ENCODE results near the gene STRA8.

STRA8 gene

GRCh38 chr7:135248546-135248945, 14.9 kb downstream of the STRA8 start:
- H3K9me3 ChIP-seq (ENCODE audit: low read length) = no peaks in the 10 kb centered on the region
- no peaks in the 10 kb centered on the region for H3K36me3 ChIP-seq (ENCODE audit: insufficient read depth, low read length)
- no peak overlapping the region for H2AFZ ChIP-seq (ENCODE audit: low read depth, low read length)
- H3K27me3 ChIP-seq (ENCODE audit: insufficient read depth, low read length) = no peaks in the 10 kb centered on the region
- no peak overlapping the region for H3K4me3 ChIP-seq (ENCODE audit: low read length)
- H3K4me1 ChIP-seq (ENCODE audit: insufficient read depth, low read length) = no peaks in the 10 kb centered on the region

GRCh38 chr7:135251496-135252391, 18.1 kb downstream of the STRA8 start:
- H3K36me3 ChIP-seq (ENCODE audit: insufficient read depth, low read length) = no peaks in the 10 kb centered on the region
- H3K4me1 ChIP-seq (ENCODE audit: insufficient read depth, low read length) = no peaks in the 10 kb centered on the region
- no peak overlapping the region for H3K4me3 ChIP-seq (ENCODE audit: low read length)
- H3K27me3 ChIP-seq (ENCODE audit: insufficient read depth, low read length) = peaks cover 3% of the 10 kb centered on the region
- H3K9me3 ChIP-seq (ENCODE audit: low read length) = no peaks in the 10 kb centered on the region
- H2AFZ ChIP-seq (ENCODE audit: low read depth, low read length) = no peak overlapping the region

- Histone ChIP-seq H3K36me3 (ENCODE audit: insufficient read depth, low read length) (no peaks in the 10 kb centered on the region), H2AFZ (ENCODE audit: low read depth, low read length) (no peak overlapping the region), H3K4me3 (ENCODE audit: low read length) (no peak overlapping the region), H3K9me3 (ENCODE audit: low read length) (no peaks in the 10 kb centered on the region), H3K4me1 (ENCODE audit: insufficient read depth, low read length) (no peaks in the 10 kb centered on the region), H3K27me3 (ENCODE audit: insufficient read depth, low read length) (peaks cover 3% of the 10 kb centered on the region)
Observed at GRCh38 chr7:135253851-135254771, 20.5 kb downstream of the STRA8 start.

GRCh38 chr7:135257790-135258189, 24.2 kb downstream of the STRA8 start:
- H2AFZ ChIP-seq (ENCODE audit: low read depth, low read length) = no peak overlapping the region
- H3K9me3 ChIP-seq (ENCODE audit: low read length) = no peaks in the 10 kb centered on the region
- peaks cover 3% of the 10 kb centered on the region for H3K27me3 ChIP-seq (ENCODE audit: insufficient read depth, low read length)
- H3K36me3 ChIP-seq (ENCODE audit: insufficient read depth, low read length) = no peaks in the 10 kb centered on the region
- no peak overlapping the region for H3K4me3 ChIP-seq (ENCODE audit: low read length)
- peaks cover 7% of the 10 kb centered on the region for H3K4me1 ChIP-seq (ENCODE audit: insufficient read depth, low read length)

- Histone ChIP-seq H3K27me3 (ENCODE audit: insufficient read depth, low read length) (peaks cover 3% of the 10 kb centered on the region), H3K36me3 (ENCODE audit: insufficient read depth, low read length) (no peaks in the 10 kb centered on the region), H2AFZ (ENCODE audit: low read depth, low read length) (no peak overlapping the region), H3K9me3 (ENCODE audit: low read length) (no peaks in the 10 kb centered on the region), H3K4me3 (ENCODE audit: low read length) (no peak overlapping the region), H3K4me1 (ENCODE audit: insufficient read depth, low read length) (peaks cover 7% of the 10 kb centered on the region)
Observed at GRCh38 chr7:135258585-135258984, 24.9 kb downstream of the STRA8 start.

- no peak overlapping the region for H2AFZ ChIP-seq (ENCODE audit: low read depth, low read length)
- H3K4me1 ChIP-seq (ENCODE audit: insufficient read depth, low read length) = peaks cover 7% of the 10 kb centered on the region
- H3K4me3 ChIP-seq (ENCODE audit: low read length) = no peak overlapping the region
- H3K9me3 ChIP-seq (ENCODE audit: low read length) = no peaks in the 10 kb centered on the region
- H3K27me3 ChIP-seq (ENCODE audit: insufficient read depth, low read length) = no peaks in the 10 kb centered on the region
- no peaks in the 10 kb centered on the region for H3K36me3 ChIP-seq (ENCODE audit: insufficient read depth, low read length)
Observed at GRCh38 chr7:135259702-135260101, 26.1 kb downstream of the STRA8 start.

GRCh38 chr7:135260470-135260869, 26.8 kb downstream of the STRA8 start:
- no peak overlapping the region for H2AFZ ChIP-seq (ENCODE audit: low read depth, low read length)
- no peaks in the 10 kb centered on the region for H3K9me3 ChIP-seq (ENCODE audit: low read length)
- H3K4me1 ChIP-seq (ENCODE audit: insufficient read depth, low read length) = peaks cover 7% of the 10 kb centered on the region
- H3K36me3 ChIP-seq (ENCODE audit: insufficient read depth, low read length) = no peaks in the 10 kb centered on the region
- H3K27me3 ChIP-seq (ENCODE audit: insufficient read depth, low read length) = no peaks in the 10 kb centered on the region
- H3K4me3 ChIP-seq (ENCODE audit: low read length) = no peak overlapping the region

- Histone ChIP-seq H3K9me3 (ENCODE audit: low read length) (no peaks in the 10 kb centered on the region), H2AFZ (ENCODE audit: low read depth, low read length) (no peak overlapping the region), H3K4me1 (ENCODE audit: insufficient read depth, low read length) (peaks cover 7% of the 10 kb centered on the region), H3K27me3 (ENCODE audit: insufficient read depth, low read length) (no peaks in the 10 kb centered on the region), H3K36me3 (ENCODE audit: insufficient read depth, low read length) (no peaks in the 10 kb centered on the region), H3K4me3 (ENCODE audit: low read length) (no peak overlapping the region)
Observed at GRCh38 chr7:135260930-135261721, 27.5 kb downstream of the STRA8 start.

- peaks cover 7% of the 10 kb centered on the region for H3K4me1 ChIP-seq (ENCODE audit: insufficient read depth, low read length)
Observed at GRCh38 chr7:135262623-135263320, 29.1 kb downstream of the STRA8 start.

GRCh38 chr7:135263321-135263970, 29.8 kb downstream of the STRA8 start:
- Histone ChIP-seq H2AFZ (ENCODE audit: low read depth, low read length) (no peak overlapping the region), H3K4me1 (ENCODE audit: insufficient read depth, low read length) (peaks cover 7% of the 10 kb centered on the region), H3K9me3 (ENCODE audit: low read length) (no peaks in the 10 kb centered on the region), H3K27me3 (ENCODE audit: insufficient read depth, low read length) (no peaks in the 10 kb centered on the region), H3K4me3 (ENCODE audit: low read length) (no peak overlapping the region), H3K36me3 (ENCODE audit: insufficient read depth, low read length) (no peaks in the 10 kb centered on the region)

More at GRCh38 chr7:135262623-135263320, 29.1 kb downstream of the STRA8 start:
- H3K9me3 ChIP-seq (ENCODE audit: low read length) = no peaks in the 10 kb centered on the region
- H2AFZ ChIP-seq (ENCODE audit: low read depth, low read length) = no peak overlapping the region
- H3K4me3 ChIP-seq (ENCODE audit: low read length) = no peak overlapping the region
- no peaks in the 10 kb centered on the region for H3K36me3 ChIP-seq (ENCODE audit: insufficient read depth, low read length)
- no peaks in the 10 kb centered on the region for H3K27me3 ChIP-seq (ENCODE audit: insufficient read depth, low read length)

GRCh38 chr7:135265637-135266036, 32.0 kb downstream of the STRA8 start:
- Histone ChIP-seq H3K9me3 (ENCODE audit: low read length) (no peaks in the 10 kb centered on the region), H3K4me3 (ENCODE audit: low read length) (no peak overlapping the region), H2AFZ (ENCODE audit: low read depth, low read length) (no peak overlapping the region)

GRCh38 chr7:135269921-135270320, 36.3 kb downstream of the STRA8 start:
- no peaks in the 10 kb centered on the region for H3K4me1 ChIP-seq (ENCODE audit: insufficient read depth, low read length)

More at GRCh38 chr7:135265637-135266036, 32.0 kb downstream of the STRA8 start:
- H3K36me3 ChIP-seq (ENCODE audit: insufficient read depth, low read length) = no peaks in the 10 kb centered on the region
- peaks cover 7% of the 10 kb centered on the region for H3K4me1 ChIP-seq (ENCODE audit: insufficient read depth, low read length)
- H3K27me3 ChIP-seq (ENCODE audit: insufficient read depth, low read length) = no peaks in the 10 kb centered on the region

More at GRCh38 chr7:135269921-135270320, 36.3 kb downstream of the STRA8 start:
- Histone ChIP-seq H3K36me3 (ENCODE audit: insufficient read depth, low read length) (no peaks in the 10 kb centered on the region), H3K4me3 (ENCODE audit: low read length) (no peak overlapping the region), H3K9me3 (ENCODE audit: low read length) (no peaks in the 10 kb centered on the region), H3K27me3 (ENCODE audit: insufficient read depth, low read length) (no peaks in the 10 kb centered on the region), H2AFZ (ENCODE audit: low read depth, low read length) (no peak overlapping the region)
